Measurements from ENCODE around the gene WNT9A.

Gene WNT9A

DNA sequence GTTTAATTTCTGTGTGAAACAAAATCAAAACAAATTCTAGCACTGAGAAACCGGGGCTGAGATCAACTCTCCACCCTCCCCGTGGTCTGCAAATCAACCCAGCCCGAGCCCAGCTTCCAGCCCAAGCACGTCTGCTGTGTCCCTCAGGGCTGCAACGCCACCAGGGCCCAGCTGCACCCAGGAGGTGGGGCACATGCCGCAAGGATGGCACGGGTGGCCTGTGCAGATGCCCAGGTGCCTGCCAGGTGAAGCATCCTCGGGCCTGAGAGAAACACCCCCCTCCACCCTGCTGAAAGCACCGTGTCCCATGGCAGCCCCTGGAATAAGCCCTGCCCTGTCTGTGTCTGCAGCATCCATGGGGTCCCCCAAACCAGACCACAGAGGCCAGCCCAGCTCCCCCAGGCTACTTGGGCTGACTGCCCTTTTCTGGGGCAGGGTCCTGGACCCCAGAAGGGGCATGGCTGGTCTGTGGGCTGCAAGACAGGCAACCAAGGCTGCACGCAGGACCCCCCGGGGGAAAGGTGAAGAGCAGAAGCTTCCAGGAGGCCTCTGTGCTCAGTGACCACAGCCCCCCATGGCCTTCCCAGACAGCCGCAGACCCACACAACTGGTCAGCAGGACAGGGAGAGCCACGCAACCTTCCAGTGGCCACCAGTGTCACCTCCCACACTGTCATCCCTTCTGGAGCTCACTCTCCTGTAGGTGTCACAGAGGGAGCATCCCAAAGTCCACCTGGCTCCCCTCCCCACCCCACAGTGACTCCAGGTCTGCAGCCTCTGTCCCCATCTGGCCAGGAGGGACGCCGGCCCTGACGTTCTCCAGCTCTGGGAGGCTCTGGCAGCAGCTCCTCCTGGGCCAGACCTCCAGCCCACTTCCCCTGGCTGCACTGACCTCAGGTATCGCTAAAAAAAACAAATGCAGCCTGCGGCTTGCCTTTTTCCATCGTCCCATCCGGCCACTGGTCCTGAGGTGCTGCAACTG, 7.7 kb downstream of the WNT9A start:
- DNase-seq = peak; percentile 37

DNA sequence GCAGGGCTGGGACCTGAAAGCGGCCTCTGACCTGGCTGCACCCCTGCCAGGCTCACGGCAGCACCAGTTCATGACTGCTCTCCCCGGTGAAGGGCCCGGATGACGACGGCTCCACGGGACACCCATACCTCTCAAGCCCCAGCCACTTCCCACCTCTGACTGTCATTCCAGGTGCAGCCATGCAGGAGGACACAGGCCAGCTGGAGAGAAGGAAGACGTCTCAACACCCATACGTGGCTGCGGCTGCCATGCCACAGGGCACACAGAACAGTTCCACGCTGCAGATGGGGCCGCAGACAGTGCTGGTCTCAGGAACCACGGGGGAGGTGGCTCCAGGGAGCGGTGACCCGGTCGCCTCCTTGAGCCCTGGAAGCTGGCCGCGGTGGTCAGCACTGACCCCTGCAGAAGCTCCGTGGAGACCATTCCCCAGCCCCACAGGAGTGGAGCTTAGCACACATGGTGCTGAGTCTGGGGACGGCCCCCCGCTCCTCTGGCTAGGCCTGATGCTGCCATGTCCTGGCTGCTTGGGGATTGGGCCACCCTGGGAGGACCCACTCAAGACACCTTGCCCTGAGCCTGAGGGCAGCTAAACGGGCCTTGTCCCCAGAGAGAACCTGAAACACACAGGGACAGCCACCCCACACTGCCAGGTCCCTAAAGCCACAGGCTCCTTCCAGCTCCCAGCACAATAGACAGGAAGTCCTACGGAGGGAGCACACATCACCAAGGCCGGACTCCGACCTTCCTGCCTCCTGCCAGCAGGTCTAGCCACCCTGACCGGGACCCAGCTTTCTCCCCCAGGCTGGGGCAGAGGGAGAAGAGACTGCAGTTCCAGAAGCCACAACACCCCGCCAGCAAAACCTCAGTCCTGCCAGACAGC, 8.6 kb downstream of the WNT9A start:
- peak; percentile 38 for DNase-seq

DNA sequence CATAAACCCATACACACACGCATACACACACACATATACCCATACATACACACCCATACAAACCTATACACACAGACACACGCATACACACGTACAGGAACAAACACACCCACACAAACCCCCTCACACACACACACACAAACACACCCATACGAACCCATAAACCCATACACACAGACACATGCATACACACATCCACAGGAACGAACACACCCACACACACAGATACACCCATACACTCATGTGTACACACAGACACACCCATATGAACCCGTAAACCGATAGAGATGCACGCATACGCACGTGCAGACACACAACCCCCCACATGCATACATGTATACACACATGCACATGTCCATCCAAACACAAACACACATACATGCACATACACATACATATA, 9.5 kb downstream of the WNT9A start:
- DNase-seq = no peak

DNA sequence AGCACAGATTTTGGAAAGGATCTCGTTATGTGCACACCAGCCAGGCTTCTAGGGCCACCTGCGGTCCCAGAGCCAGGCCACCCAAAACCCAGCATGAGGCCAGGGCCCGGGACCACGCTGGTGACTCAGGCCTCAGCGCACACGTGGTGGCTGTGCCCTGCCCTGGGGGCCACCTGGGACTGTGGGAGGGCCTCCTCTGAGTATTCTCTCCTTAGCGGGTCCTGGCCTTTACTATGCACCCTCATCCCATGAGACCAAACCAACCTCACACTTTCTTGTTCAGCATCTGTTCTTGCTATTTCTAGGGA, 9.9 kb downstream of the WNT9A start:
- peak; percentile 18 for DNase-seq

DNA sequence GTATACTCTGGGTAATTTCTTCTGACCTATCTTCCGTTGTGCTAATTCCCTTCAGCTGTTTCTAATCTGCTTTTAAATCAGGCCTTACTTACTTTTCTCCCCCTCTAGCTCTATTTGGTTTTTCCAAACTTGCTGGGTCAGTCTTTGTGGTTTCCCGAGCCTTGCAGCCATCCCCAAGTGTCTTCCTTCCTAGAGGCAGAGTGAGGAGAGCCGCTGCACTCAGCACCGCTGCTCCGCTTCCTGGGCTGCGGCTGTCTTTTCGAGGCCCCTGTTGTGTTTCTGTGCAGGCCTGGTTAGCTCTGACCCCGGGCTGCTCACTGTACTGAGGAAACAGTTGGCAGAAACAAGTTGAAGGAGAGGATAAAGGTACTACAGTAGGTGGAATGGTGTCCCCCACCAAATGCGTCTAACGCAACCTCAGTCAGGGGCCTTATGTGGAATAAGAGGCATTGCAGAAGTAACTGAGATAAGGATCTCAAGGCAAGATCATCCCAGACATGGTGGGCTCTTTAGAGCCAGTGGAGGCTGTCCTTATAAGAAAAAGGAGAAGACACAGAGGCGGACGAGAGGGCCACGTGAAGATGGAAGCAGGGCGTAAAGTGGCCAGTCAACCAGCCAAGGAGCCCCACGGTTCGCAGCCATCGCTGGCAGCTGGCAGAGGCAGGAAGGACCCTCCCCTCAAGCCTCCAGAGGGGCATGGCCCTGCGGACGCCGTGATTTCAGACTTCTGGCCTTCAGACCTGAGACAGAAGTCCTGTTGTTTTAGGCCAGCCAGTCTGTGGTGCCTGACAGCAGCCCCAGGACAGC, 10.5 kb downstream of the WNT9A start:
- peak; percentile 34 for DNase-seq

DNA sequence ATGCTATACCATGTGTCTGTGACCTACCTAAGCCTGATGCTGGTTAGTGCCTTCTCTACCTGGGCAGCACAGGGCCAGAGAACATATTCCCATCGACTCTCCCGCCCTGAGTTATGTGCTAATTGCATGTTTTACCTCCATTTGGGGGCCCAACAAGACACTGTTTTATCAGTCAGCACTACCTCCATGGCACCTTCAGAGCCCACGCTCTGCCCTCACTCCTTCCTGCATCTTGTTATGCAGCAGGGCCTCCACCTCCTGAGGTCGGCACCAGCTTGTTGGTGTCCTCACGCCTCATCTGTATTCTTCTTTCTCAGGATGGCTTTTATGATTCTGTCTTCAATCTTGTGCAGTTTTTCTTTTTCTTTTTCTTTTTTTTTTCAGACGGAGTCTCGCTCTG, 11.9 kb downstream of the WNT9A start:
- DNase-seq = peak; percentile 7

DNA sequence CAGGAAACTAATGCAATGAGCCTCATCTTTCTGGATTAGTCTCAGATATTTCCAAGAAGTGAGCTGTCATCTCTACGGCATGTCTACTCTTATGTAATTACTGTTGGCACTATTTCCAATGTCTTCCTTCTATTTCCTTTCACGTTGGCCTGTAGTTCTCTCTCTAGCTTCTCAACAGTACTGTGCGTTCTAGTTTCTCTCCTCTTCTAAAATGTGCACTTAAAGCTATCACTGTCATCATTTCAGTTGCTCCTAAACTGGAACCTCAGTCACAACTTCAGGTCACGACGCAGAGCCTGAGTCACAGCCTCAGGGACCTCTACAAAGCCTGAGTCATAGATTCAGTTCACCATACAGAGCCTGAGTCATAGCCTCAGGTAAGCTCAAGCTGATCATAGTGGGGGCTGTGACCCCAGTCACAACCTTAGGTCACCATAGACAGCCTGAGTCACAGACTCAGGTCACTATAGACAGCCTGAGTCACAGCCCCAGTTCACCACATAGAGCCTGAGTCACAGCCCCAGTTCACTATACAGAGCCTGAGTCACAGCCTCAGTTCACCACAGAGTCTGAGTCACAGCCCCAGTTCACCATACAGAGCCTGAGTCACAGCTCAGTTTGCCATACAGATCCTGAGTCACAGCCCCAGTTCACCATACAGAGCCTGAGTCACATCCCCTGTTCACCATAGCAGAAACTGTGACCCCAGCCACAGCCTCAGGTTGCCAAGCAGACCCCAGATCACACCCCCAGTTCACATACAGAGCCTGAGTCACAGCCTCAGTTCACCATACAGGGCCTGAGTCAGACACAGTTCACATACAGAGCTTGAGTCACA, 13.0 kb downstream of the WNT9A start:
- peak; percentile 39 for DNase-seq

DNA sequence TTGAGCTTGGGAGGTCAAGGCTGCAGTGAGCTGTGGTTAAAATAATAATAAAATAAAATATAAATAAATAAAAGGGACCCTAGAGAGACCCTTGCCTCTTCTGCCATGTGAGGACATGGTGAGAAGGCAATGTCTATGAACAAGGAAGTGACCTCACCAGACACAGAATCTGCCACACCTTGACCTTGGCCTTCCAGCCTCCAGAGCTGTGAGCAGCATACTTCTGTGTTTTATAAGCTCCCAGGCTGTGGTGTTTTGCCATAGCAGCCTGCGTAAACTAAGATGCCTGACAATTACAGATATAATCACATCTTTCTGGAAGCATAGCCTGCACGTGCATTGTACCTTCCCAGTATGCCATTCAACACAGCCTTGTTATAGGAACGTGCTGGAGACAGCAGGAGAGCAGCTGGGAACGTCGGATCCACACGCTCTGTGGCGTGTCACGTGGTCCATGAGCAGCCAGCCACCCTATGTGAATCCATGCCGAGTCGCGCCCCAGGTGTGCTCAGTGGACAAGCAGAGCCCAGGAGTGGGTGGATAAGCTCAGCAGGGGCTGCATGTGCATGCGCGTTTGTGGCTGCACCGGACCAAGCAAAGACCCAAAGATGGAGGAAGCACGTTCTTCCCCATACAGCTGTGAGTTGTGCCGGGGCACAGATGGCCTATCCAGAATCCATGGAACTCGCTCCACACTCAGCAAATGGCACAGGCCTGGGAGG, 17.8 kb downstream of the WNT9A start:
- no peak for DNase-seq

DNA sequence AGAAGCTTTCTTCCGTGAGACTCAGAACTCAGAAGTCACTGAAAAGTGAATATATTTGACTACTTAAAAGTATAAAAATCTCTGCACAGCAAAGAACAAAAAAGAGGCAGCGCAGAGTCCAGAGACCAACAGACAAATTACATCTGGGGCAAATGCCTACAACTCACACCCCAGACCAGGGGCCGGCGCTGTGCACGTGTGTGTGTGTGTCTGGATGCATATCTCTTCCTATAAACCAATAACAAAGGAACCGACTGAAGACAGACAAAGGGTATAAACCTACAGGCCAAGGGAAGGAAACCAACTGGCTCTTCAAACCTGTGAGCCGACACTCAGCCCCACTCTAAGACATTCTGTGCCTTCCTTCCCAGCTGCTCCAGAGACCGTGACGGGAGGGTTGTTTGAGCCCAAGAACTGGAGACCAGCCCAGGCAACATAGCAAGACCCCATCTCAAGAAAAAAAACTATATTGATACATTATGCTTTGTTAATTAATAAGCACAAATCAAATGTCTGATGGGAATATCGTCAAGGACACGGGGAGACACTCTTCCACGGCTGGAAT, 18.8 kb downstream of the WNT9A start:
- no peak for DNase-seq

DNA sequence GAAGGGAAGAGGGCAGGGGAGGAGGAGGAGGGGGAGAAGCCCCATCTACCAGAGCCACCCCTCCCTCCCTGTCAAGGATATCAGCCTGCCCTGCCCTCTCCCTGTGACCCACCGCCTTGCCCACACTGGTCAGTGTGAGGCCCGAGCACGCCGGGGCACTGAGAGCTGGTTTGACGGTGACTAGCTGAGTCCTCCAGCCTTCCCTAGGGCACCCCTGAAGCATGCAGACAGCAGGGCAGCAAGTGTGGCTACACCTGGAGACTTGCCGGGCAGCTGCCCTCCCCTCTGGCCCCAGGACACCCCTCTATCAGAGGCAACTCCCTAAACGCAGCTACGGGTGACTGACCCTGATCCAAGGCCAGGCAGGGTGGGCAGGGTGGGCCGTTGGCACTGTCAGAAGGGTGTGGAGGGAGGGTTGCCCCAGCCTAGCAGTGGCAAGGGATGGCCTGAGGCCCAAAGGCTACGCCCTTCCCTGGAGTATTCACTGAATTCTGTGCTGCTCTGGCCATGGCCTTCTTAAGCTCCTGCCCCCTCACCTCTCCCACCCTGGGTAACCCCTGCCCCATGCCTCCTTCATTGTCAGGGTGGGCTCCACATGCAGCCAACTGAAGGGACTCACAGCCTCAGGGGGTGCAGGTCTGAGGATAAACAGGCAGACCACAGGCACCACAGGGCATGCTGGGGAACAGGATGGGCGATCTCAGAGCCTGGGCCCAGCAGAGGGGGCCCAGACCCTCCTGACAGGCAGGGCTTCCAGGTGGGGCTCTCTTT, 19.6 kb downstream of the WNT9A start:
- no peak for DNase-seq

DNA sequence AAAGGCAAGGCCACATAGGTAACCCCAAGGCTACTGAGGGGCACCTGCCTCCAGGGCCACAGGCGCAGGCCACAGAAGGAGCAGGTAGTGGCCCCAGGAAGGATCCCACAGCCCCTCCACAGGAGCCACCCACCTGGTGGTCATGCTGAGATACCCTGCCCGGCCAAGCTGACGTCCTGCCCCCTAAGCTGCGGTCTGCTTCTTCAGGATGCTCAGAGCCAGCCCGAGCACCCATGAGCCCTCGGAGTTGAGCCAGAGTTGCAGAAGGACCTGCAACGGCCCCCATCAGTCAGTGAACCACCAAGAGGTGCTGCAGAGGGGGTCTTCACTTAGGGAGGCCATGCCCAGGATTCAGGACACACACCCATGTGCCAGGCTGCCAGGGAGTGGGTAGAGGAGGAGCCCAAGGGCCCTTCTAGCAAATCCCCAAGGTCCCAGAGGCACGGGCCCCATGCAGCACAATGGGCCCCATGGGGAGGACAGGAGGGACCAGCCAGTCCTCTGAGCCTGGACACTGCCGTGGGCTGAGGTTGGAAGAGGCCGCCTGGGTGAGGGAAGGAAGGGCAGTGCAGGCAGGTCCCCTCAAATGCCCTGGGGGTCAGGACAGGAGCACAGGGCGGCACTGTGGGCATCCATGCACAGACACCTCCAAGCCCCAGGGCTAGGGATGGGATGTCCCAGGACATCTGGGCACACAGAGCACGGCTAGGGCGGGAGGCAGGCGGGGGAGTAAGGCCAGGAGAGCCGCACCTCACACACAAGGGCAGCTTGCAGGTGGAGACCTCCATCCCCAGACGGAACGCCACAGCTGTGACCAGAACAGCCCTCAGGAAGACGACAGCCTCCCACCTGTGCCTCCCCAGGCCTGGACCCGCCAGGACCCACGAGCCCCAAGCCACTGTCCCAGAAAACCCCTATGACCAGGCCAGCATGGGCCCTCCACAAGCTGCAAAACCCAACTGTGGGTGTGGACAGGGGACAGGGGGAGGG, 20.5 kb downstream of the WNT9A start:
- no peak for DNase-seq

DNA sequence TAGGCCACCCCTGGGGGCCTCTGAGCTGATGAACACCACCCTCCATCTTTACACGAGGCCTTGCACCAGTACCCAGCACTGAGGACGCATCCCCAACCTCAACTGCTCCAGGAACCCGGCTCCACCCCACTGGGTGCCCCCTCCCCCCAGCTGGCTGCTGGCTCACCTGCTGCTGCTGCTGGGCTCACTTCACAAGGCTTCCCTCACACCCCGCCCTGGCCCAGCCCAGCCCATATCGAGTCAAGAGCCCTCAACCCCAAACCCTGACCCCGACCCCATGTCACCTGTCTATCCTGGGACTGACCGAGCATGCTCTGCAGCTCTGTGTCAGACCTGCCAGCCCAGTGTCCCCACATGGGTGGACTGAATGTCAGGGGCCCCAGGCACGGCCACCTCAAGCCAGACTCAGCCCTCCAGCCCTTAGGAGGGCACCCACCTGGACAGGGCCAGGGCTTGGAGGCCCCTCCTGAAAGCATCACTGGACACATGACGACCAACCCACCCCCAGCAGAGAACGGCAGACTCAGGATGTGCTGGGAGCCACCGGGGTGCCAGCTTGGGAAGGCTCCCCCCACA, 21.4 kb downstream of the WNT9A start:
- no peak for DNase-seq

DNA sequence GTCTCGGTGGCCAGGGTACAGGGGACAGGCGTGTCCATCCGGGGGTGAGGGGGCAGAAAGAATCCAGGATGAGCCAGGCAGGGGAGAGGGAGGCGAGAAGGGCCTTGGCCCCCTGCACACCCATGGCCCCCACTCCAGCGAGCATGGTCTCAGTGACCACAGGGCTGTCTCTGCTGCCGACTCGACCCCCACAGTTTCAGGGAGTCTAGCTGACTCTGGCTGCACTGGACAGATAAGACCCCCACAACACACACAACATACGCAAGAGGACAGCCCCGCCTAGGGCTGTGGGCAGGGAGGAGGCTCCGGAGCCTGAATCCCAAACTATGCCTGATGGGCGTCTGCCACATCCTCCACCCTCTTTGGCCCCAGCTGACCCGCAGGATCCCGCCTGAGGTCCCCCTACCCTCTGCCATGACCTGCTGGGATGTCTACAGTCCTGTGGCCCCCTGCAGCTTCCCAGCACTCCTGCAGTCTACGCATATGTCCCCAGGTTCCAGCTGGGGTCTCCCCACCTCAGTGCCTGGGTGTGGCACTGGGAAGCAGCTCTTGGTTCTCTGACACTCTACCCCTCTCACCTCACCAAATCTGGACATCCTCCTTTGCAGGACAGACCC, 22.0 kb downstream of the WNT9A start:
- no peak for DNase-seq

DNA sequence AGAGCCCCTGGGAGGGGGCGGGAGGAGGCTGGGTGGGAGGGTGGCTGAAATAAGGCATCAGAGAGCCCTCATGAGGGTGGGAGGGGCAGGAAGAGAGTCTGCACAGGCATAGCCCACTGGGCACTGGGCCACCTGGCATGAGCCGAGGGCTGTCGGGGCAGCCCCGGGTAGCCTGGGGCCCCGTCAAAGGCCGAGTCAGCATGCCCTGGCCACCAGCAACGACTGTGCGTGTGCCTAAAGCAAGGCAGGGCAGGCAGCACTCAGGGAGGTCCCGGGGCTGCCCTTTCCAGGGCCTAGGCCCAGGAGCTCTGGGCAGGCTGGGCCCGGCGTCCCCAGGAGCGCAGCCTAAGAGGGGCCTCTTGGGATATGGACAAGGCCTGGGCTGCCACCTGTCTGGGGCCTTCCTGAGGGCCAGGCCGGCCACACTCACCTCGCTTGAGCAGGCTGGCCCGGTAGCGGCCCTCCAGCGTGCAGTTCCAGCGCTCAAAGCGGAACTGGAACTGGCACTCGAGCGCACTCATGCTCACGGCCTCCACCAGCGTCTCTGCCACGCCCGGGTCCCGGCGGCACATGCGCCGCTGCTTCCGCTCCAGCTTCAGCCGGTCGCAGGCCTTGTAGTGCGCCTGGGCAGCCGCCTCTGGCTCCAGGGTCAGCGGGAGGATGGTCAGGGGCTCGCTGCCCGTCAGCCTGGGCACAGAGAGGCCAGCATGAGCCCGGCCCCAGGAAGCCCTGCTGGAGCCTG, 22.7 kb downstream of the WNT9A start:
- DNase-seq = no peak

DNA sequence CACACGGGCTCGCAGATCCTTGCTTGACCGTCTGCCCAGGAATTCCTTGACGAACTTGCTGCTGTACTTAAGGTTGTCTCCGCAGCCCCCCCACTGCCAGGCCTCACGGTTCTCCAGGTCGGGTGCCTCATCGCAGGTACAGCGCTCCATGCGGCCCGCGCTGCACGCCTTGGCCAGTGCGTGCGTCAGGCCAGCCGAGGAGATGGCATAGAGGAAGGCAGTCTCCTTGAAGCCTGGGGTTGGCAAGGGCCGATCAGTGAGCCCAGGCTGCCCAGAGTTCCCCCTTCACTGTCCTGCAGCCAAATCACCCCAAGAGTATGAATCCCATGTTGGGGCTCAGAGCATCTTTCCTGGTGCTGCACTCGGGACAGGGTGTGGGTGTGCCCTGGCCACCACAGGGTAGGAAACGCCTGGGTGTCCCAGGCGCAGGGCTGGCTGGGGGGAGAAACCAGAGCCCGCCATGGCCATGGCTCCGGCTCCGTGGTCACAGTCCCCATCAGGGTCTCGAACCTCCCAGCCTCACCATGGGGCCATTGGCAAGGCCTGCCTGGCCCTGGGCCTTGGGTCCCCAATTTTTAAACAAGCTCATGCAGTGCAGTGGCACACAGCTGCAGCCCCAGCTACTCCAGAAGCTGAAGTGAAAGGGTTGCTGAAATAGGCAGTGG, 23.4 kb downstream of the WNT9A start:
- no peak for DNase-seq

DNA sequence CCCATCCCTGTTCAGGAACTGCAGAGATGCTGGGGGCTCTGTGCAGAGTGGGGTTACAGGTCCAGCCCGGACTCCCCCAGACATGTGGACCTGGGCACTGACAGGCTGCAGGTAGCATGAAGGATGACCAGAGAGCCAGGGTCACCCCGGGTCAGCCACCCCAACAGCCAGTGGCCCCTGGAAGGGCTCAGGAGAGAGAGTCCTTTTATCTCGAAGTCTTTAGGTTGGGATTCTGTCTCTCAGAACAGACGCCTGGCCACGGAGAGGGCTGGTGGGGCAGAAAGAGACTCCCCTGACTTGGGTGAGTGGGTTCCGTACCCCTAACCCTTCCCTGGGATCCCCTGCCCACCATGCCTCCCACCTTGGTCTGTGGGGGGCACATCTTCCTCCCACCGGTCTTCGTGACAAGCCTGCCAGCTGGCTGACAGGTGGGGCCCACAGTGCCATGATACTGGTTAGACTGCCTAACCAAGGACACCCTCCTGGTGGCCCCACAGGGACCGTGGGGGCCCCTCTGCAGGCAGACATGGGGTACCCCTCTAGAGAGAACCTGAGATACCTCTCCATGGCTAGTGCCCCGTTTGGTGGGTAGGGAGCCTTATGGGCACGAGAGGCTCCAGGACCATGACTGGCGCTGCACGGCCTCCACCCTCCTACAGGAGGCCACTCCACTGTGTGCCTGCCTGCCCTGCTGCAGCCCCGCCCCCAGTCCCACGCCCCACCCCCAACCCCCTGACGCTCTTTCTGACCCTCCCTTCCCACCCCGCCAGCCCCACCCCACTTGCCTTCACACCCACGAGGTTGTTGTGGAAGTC, 24.2 kb downstream of the WNT9A start:
- DNase-seq = no peak
